ENCODE measurements around the gene IST1.

IST1 gene

DNA sequence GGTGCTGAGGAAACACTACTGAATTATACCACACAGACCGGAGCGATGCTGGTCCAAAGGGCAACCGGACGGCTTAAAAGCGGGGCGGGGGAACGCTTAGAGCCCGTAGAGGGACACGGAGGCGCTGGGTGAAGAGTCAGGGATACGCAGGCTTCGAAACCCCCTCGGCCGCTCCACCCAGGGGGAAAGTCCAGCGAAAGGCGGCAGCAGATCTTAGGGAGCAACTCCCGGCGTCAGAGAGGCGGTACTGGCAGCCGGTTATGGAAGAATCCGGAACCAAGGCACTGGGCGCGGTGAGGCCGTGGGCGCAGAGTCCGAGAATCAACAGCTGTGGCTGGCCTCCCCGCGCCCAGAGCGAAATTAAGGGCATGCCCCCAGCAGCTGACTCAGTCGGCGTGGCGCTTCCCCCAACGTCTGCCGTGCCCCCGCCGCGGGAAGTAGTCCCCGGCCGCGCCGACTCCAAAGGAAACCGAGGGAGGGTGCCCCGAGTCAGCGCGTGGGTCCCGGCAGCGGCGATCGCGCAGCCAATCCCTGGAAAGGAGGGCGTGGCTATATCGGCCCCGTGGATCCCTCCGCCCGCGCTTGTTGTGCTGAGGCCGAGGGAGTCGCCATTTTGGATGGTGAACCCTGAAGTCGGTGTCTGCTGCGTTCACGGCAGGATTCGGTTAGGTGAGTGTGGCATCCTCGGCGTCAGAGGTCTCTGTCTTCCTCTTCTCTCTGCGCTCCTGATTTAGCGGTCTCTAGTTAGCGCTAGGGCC is at the start of gene IST1:
Gene IST1 (plus strand): TSS at position 611 of the 758 bp plus-strand sequence. CDS start 20,110 bp downstream, outside the sequence.
- TF ChIP-seq, protein P1, sequence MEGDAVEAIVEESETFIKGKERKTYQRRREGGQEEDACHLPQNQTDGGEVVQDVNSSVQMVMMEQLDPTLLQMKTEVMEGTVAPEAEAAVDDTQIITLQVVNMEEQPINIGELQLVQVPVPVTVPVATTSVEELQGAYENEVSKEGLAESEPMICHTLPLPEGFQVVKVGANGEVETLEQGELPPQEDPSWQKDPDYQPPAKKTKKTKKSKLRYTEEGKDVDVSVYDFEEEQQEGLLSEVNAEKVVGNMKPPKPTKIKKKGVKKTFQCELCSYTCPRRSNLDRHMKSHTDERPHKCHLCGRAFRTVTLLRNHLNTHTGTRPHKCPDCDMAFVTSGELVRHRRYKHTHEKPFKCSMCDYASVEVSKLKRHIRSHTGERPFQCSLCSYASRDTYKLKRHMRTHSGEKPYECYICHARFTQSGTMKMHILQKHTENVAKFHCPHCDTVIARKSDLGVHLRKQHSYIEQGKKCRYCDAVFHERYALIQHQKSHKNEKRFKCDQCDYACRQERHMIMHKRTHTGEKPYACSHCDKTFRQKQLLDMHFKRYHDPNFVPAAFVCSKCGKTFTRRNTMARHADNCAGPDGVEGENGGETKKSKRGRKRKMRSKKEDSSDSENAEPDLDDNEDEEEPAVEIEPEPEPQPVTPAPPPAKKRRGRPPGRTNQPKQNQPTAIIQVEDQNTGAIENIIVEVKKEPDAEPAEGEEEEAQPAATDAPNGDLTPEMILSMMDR (IDR thresholded peaks at IDR 0.05) = no peak

DNA sequence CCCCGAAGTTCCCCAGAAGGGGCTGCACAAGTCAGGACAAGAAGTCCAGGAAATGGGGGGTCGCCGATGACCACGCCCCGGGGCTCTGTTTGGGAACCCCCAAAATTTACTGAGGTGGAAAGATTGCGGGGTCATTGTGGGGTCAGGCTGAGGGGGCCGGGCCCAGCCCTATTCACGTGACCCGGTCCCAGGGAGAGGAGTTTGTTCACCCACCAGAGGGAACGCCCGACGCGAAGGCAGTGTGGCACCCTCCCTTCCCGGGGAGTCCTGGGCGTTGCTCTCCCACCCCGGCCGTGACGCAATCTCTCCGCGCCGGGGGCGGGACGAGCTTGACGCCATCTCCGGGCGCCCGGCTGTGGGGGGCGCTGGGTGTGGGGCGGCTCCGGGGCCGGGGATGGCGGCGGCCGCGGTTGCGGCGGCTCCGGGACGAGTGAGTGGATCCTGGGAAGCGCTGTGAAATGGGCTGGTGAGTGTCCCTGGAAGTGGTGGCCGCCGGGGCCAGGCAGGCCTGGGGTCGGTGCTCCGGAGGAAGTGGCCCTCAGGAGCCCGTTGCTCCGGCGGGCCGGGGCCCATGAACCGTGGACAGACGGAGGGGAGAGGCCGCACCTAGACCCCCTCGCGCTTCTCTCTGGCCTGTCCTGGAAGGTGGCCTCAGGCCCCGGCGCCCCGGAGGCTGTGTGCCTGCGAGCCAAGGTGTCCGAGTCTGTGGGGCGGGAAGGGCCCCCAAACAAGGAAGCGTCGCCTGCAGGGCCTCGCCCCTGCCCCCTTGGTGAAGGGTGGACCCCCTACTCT is 49.5 kb upstream of the IST1 start, which contains the start of gene ATXN1L:
Gene ATXN1L (plus strand): TSS at position 338 of the 792 bp plus-strand sequence. CDS start 3,765 bp downstream, outside the sequence.
- TF ChIP-seq, protein P1 (IDR thresholded peaks at IDR 0.05) = no peak

DNA sequence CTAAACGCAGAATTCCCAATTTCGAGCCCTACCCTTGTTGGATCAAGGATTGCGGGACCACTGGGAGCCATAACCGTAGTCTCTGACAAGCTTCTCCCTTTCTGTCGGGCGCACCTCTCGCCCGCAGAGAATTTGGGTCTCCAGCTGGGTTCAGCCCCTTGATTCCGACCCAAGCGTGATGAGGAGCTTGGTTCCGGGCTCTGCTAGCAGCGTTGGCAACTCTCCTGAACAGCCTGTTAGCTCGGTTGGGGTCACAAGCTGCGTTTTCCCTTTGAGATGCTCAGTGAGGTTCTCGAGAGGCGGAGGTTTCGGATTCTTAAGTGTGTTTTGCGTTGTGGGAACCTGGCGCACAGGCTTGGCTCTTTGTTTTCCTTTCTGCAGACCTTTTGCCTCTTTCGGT is 48.9 kb upstream of the IST1 start:
- TF ChIP-seq, protein P1 (IDR thresholded peaks at IDR 0.05) = no peak

DNA sequence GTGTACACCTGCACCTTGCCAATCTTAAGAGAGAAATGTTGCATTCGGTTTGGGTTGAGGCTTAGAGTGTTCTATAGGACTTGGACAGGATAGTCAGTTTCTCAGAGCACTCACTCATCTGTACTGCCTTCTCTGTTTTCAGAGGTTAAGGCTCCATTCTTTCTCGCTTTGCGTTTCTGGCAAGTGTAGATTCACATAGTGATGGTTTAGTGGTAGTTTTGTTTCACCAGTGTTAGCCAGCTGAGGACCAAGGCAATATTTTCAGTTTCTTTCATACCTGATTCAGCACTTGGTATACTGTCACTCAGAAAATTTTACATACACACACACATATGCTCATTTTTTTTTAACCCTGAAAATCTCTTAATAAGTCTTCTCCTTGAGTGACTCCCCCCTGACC is 48.2 kb upstream of the IST1 start:
- TF ChIP-seq, protein P1 (IDR thresholded peaks at IDR 0.05) = no peak

DNA sequence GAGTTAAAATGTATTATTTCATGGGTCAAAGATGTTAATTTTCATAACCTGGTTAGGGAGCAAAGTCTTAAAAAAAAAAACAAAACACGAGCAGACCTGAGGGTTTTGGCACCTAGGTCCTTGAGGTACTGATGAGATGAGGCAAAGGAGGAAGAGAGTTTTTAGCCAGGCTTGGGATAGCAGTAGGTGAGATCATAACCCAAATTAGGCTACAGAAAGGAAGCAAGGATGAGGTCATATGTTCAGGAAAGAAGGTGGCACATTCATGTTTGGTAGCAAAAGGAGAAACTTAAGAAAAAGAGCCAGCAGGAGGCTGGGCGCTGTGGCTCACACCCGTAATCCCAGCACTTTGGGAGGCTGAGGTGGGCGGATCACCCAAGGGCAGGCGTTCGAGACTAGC is 46.7 kb upstream of the IST1 start:
- TF ChIP-seq, protein P1 (IDR thresholded peaks at IDR 0.05) = no peak

DNA sequence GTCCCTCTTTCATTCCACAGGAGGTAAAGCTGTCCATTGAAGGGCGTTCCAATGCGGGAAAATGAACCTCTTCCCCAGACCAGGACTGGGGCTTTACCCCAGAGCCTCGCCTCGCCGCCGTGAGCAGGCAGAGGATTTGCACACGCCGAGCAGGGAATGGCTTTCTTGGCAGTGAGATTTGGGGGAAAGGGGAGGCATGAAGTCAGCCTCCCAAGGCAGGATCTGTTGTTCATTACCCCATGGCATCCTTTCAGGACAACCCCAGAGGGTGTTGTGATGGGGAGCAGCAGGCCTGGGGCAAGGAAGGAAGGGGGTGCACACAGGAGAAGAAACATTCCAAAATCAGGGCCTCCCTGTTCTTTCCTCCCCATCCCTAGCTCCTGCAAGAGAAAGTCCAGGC is 43.6 kb upstream of the IST1 start:
- TF ChIP-seq, protein P1 (IDR thresholded peaks at IDR 0.05) = no peak

DNA sequence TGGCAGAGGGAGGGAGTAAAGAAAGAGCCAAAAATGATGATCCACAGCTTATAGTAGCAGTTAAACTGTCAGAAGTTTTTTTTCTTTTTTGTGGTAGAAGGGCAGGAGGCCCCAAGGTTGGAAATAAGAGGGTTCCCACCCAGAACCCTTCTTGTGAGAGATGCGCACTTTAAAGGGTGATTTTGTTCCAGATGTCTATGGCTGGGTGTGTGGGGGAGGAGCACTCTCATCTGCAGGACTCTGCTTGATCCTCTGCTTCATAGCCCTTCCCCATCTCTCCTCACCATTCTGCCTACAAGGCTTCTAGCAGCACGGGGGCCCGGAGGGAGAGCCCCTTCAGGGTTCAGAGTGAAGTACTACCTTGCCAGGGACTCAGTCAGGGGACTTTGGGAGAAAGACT is 43.2 kb upstream of the IST1 start:
- TF ChIP-seq, protein P1 (IDR thresholded peaks at IDR 0.05) = no peak
